ENCODE measurements around the gene MT1F. TPM values are rescaled to one million over a fixed set of nuclear protein-coding genes. Genes with fewer than 3 reads are reported as not detected.

Gene MT1F
- total and polyA plus RNA-seq, 2 of the 4 experiments (the other 2 are of a cell fraction) = 0.56 TPM; not detected in 1

DNA sequence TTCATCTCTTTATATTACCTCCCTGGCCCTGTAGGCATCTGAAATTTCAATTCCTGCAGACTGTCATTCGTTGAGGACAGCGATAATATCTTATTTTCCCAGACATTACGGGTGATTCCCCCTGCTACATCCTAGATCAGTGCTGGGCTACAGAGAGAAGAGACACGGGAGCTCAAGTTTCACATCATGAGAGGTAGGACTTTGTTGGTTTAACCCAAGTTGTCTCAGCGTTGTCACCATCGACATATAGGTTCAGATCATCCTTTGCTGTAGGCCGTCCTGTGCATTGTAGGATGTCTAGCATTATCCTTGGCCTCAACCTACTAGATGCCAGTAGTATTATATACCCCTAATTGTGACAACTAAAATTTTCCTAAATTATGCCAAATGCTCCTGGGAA lies 43.8 kb downstream of the MT1F start:
- POLR2A ChIA-PET (ENCODE audit: unreplicated experiment) = no interaction called here
- H2AFZ ChIP-seq (replicated peaks; ENCODE audit: low read length, poor library complexity) = peak overlapping the region; percentile 69

More for the DNA sequence above, 43.8 kb downstream of the MT1F start:
- dilution Hi-C loops (cut with HindIII; ENCODE audit: low sequenced_read_pairs, unreplicated experiment) (no loop called here), intact Hi-C loops (cut with micrococcal nuclease) (loop anchor here (5.0 kb wide), 2 partner anchors 249 to 759 kb away; partner anchors contain the start of genes NUDT21 and OGFOD1), in situ Hi-C loops (cut with MboI; ENCODE audit: low sequenced_read_pairs) (loop anchor here (5.0 to 25.0 kb wide), 2 partner anchors 124 to 764 kb away; no protein-coding TSS in a partner anchor)
- H2BK20ac ChIP-seq (ENCODE audit: low read depth, low read length) = peak overlapping the region; percentile 48; the same call in 1 of the 2 replicates
- H3K14ac ChIP-seq (replicated peaks; ENCODE audit: low read depth, low read length) = no peak overlapping the region
- H2BK15ac ChIP-seq (ENCODE audit: low read depth, low read length) = 0 out of 3 replicates have a peak overlapping the region, but pooled peaks have one; percentile 15
- WGBS, 2 experiments (ENCODE audit: extremely low coverage in 2 of 2, insufficient read length in 1 of 2) = no CpG with 5 or more reads among the region's 7 CpGs
- BruUV-seq (replicated peaks) = no TSS peak
- no peak overlapping the region for H3K9ac ChIP-seq (ENCODE audit: low read depth, low read length)
- no peak overlapping the region for H3K4me2 ChIP-seq (ENCODE audit: low read depth, low read length)
- peak overlapping the region; percentile 11; the same call in 1 of the 2 replicates for H2BK120ac ChIP-seq (ENCODE audit: low read depth, low read length)
- DNase-seq = no peak
- no peaks in the 10 kb centered on the region for H3K36me3 ChIP-seq (ENCODE audit: control insufficient read depth, insufficient read depth, low read length)
- H4K20me1 ChIP-seq (ENCODE audit: insufficient read depth, low read length) = no peaks in the 10 kb centered on the region
- no peaks in the 10 kb centered on the region for H3K4me1 ChIP-seq (ENCODE audit: control insufficient read depth, insufficient read depth, low read length)
- peak overlapping the region; percentile 49 for H4K91ac ChIP-seq (ENCODE audit: insufficient read depth, low read depth, low read length)
- CTCF ChIA-PET = interaction anchor here (0.6 to 2.1 kb wide), 22 partner anchors 17 to 369 kb away, joined by 3 to 13 read pairs (median 4); partner anchors contain the start of gene MT2A
- H4K5ac ChIP-seq (ENCODE audit: low read depth, low read length) = 0 out of 2 replicates have a peak overlapping the region, but pooled peaks have one; percentile 17
- H3K56ac ChIP-seq (ENCODE audit: extremely low read depth, insufficient read depth, low read length) = no peak overlapping the region
- TF ChIP-seq, protein P1, sequence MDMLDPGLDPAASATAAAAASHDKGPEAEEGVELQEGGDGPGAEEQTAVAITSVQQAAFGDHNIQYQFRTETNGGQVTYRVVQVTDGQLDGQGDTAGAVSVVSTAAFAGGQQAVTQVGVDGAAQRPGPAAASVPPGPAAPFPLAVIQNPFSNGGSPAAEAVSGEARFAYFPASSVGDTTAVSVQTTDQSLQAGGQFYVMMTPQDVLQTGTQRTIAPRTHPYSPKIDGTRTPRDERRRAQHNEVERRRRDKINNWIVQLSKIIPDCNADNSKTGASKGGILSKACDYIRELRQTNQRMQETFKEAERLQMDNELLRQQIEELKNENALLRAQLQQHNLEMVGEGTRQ (IDR thresholded peaks at IDR 0.05; ENCODE audit: low read depth, low read length) = no peak
- no peak for TF ChIP-seq FOS (IDR thresholded peaks at IDR 0.05; ENCODE audit: low read depth, low read length)
- no peak for TF ChIP-seq CEBPB (IDR thresholded peaks at IDR 0.05; ENCODE audit: low read depth, low read length)
- TF ChIP-seq RCOR1 (IDR thresholded peaks at IDR 0.05; ENCODE audit: insufficient replicate concordance, low read length) = no peak
- no peak for TF ChIP-seq BHLHE40 (IDR thresholded peaks at IDR 0.05; ENCODE audit: low read depth, low read length)
- no peak for TF ChIP-seq RFX5 (IDR thresholded peaks at IDR 0.05; ENCODE audit: low read depth, low read length)
- TF ChIP-seq CHD1 (IDR thresholded peaks at IDR 0.05; ENCODE audit: low read depth, low read length) = no peak
- no peak for TF ChIP-seq MAZ (IDR thresholded peaks at IDR 0.05; ENCODE audit: borderline replicate concordance, low read depth, low read length)
- TF ChIP-seq, protein P2, sequence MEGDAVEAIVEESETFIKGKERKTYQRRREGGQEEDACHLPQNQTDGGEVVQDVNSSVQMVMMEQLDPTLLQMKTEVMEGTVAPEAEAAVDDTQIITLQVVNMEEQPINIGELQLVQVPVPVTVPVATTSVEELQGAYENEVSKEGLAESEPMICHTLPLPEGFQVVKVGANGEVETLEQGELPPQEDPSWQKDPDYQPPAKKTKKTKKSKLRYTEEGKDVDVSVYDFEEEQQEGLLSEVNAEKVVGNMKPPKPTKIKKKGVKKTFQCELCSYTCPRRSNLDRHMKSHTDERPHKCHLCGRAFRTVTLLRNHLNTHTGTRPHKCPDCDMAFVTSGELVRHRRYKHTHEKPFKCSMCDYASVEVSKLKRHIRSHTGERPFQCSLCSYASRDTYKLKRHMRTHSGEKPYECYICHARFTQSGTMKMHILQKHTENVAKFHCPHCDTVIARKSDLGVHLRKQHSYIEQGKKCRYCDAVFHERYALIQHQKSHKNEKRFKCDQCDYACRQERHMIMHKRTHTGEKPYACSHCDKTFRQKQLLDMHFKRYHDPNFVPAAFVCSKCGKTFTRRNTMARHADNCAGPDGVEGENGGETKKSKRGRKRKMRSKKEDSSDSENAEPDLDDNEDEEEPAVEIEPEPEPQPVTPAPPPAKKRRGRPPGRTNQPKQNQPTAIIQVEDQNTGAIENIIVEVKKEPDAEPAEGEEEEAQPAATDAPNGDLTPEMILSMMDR (conservative IDR thresholded peaks at IDR 0.05; ENCODE audit: low read depth, low read length) = no peak
- no peak for TF ChIP-seq SMC3 (IDR thresholded peaks at IDR 0.05; ENCODE audit: low read depth, low read length)
- no peak for TF ChIP-seq MXI1 (IDR thresholded peaks at IDR 0.05; ENCODE audit: borderline replicate concordance, low read depth, low read length)
- no peak for TF ChIP-seq RAD21 (IDR thresholded peaks at IDR 0.05; ENCODE audit: low read length)
- H2BK5ac ChIP-seq (ENCODE audit: low read depth, low read length, poor library complexity, severe bottlenecking) = no peak overlapping the region
- H3K4me3 ChIP-seq (ENCODE audit: insufficient read depth, low read depth, low read length) = no peak overlapping the region
- H3K9me1 ChIP-seq (ENCODE audit: insufficient read depth, low read length) = no peaks in the 10 kb centered on the region; the same call in 1 of the 2 replicates
- peak overlapping the region; percentile 45; the same call in 1 of the 2 replicates for H3K4ac ChIP-seq (ENCODE audit: low read depth, low read length)
- H3K18ac ChIP-seq (ENCODE audit: low read depth, low read length) = no peak overlapping the region
- peak overlapping the region in 1 of 2 experiments; percentile 53; a peak in 1 of 4 replicates for H4K8ac ChIP-seq (ENCODE audit: low read depth in 2 of 2, low read length in 2 of 2)
- no peak for ATAC-seq (ENCODE audit: low read depth)
- H3K79me1 ChIP-seq (ENCODE audit: low read depth in 1 of 2, low read length in 2 of 2) = no peaks in the 10 kb centered on the region
- H3K23ac ChIP-seq (ENCODE audit: low read depth, low read length) = no peak overlapping the region
- H2AK9ac ChIP-seq (replicated peaks; ENCODE audit: low read depth, low read length, poor library complexity) = no peak overlapping the region
- no peak overlapping the region for H3K27ac ChIP-seq (ENCODE audit: insufficient read depth, low read length)
- H3K27me3 ChIP-seq (ENCODE audit: control insufficient read depth, insufficient read depth, low read length) = peaks cover 2% of the 10 kb centered on the region; the same call in 1 of the 2 replicates
- peaks cover 5% of the 10 kb centered on the region for H3K9me3 ChIP-seq (ENCODE audit: control insufficient read depth, insufficient read depth, low read length)
- H2AK5ac ChIP-seq (ENCODE audit: low read depth, low read length) = peak overlapping the region; percentile 48; the same call in 1 of the 2 replicates
